OCI-LY7 (cell line): ENCODE data around the gene ATP8B4. TPM values are rescaled to one million over a fixed set of nuclear protein-coding genes. Genes with fewer than 3 reads are reported as not detected.

Experiments used
- BruUV-seq: library from RNA; stranded (reverse); fragments of 400-500 nt; replicated peaks from 2 replicates; lab custom pipeline; 2021; lab: Mats Ljungman, UMichigan
- CTCF ChIA-PET: fragments of 300-600 bp; sonication (Branson Sonifier 250); formaldehyde crosslinking; loops from one replicate; lab custom pipeline; 2022; ENCODE audit warnings: antibody characterized with exemption; ENCODE audit not compliant: unreplicated experiment; lab: Charles Lee
- POLR2A ChIA-PET: fragments of 300-600 bp; sonication (Branson Sonifier 250); formaldehyde crosslinking; loops from one replicate; lab custom pipeline; 2022; ENCODE audit warnings: antibody characterized with exemption; lab: Charles Lee
- DNase-seq: peaks from one replicate; pipeline ENCODE4 v3.0.0-alpha.2; 2015; ENCODE audit warnings: low spot score
- H2AFZ ChIP-seq: fragments of 200-600 bp; sonication (generic), shearing (Covaris generic); 2 replicates; pipeline ENCODE4 v1.6.1; 2014; ENCODE audit warnings: mild to moderate bottlenecking, antibody characterized with exemption, low read length, moderate library complexity
- H3K27ac ChIP-seq: fragments of 200-600 bp; sonication (generic); 2 replicates; pipeline ENCODE4 v1.5.1; 2014; ENCODE audit warnings: mixed run types, low read depth, mild to moderate bottlenecking, moderate library complexity, low read length, inconsistent platforms; ENCODE audit not compliant: poor library complexity, severe bottlenecking
- H3K36me3 ChIP-seq: fragments of 200-600 bp; sonication (generic); 2 replicates; pipeline ENCODE4 v1.6.1; 2014; ENCODE audit warnings: mild to moderate bottlenecking, antibody characterized with exemption, low read length, moderate library complexity, mixed read lengths; ENCODE audit not compliant: insufficient read depth
- H3K4me1 ChIP-seq: fragments of 200-600 bp; sonication (generic); 2 replicates; pipeline ENCODE4 v1.5.1; 2014; ENCODE audit warnings: mild to moderate bottlenecking, low read length; ENCODE audit not compliant: insufficient read depth, poor library complexity, severe bottlenecking
- H3K4me2 ChIP-seq: fragments of 200-600 bp; sonication (generic); 2 replicates; pipeline ENCODE4 v1.6.1; 2014; ENCODE audit warnings: mild to moderate bottlenecking, low read length
- H3K4me3 ChIP-seq: fragments of 200-600 bp; sonication (generic); 2 replicates; pipeline ENCODE4 v1.5.1; 2014; ENCODE audit warnings: mild to moderate bottlenecking, low read depth, low read length; ENCODE audit not compliant: poor library complexity, severe bottlenecking
- H3K79me2 ChIP-seq: fragments of 200-600 bp; sonication (generic); 2 replicates; pipeline ENCODE4 v1.6.1; 2016; ENCODE audit warnings: low read depth, mild to moderate bottlenecking, low read length, moderate library complexity, mixed read lengths; ENCODE audit not compliant: insufficient read depth
- H3K9me2 ChIP-seq: fragments of 200-600 bp; sonication (generic); 2 replicates; pipeline ENCODE4 v1.6.1; 2016; ENCODE audit warnings: mild to moderate bottlenecking, low read length, mixed read lengths; ENCODE audit not compliant: insufficient read depth
- H3K9me3 ChIP-seq: fragments of 200-600 bp; sonication (generic); 2 replicates; pipeline ENCODE4 v1.6.1; 2014; ENCODE audit warnings: mild to moderate bottlenecking, mixed run types, low read length, mixed read lengths
- H4K20me1 ChIP-seq: fragments of 200-600 bp; sonication (generic); 2 replicates; pipeline ENCODE4 v1.6.1; 2014; ENCODE audit warnings: mild to moderate bottlenecking, antibody characterized with exemption, low read length, moderate library complexity, mixed read lengths; ENCODE audit not compliant: insufficient read depth
- CTCF ChIP-seq: fragments of 200-600 bp; sonication (generic); conservative IDR thresholded peaks from 2 replicates; pipeline ENCODE4 v1.5.1; 2014; ENCODE audit warnings: mild to moderate bottlenecking, antibody characterized with exemption, low read length, moderate library complexity, mixed read lengths
- EZH2phosphoT487 ChIP-seq: fragments of 200-600 bp; sonication (generic); IDR thresholded peaks from 2 replicates; pipeline ENCODE4 v1.6.1; 2018; ENCODE audit warnings: low read depth, borderline replicate concordance, mild to moderate bottlenecking, mixed run types, antibody characterized with exemption, low read length, moderate library complexity, mixed read lengths
- intact Hi-C: fragments of 100-400 bp; cut with micrococcal nuclease; formaldehyde crosslinking; loops from one replicate; pipeline ENCODE4 v1.10.0; 2022; ENCODE audit not compliant: unreplicated experiment
- total RNA-seq, 2 experiments: library from RNA; depleted of rRNA in 1 of 2; stranded (reverse); fragments of >200 nt in 1 of 2; shearing (Covaris generic) in 1 of 2; gene quantifications; 2 replicates each; pipeline ENCODE4 v1.2.3, GENCODE V29; 2014 to 2022

The ATP8B4 gene
- total RNA-seq, 2 experiments from 2014 or later, result not detected

GRCh38 chr15:50110285-50110684, 8.7 kb downstream of the ATP8B4 start:
- Histone ChIP-seq H3K79me2 (no peaks in the 10 kb centered on the region), H3K4me1 (no peaks in the 10 kb centered on the region), H3K27ac (no peak overlapping the region), H3K4me3 (no peak overlapping the region), H3K9me2 (no peaks in the 10 kb centered on the region), H2AFZ (no peak overlapping the region), H3K36me3 (no peaks in the 10 kb centered on the region), H4K20me1 (no peaks in the 10 kb centered on the region), H3K9me3 (no peaks in the 10 kb centered on the region), H3K4me2 (no peak overlapping the region)
- no TSS peak for BruUV-seq
- TF ChIP-seq EZH2phosphoT487, result no peak
- TF ChIP-seq CTCF, result no peak
- no peak for DNase-seq
- CTCF ChIA-PET, result no interaction called here
- POLR2A ChIA-PET, result no interaction called here
- intact Hi-C loops, result no loop called here

- intact Hi-C loops, result no loop called here
- Histone ChIP-seq H3K9me2 (no peaks in the 10 kb centered on the region), H3K9me3 (no peaks in the 10 kb centered on the region), H4K20me1 (no peaks in the 10 kb centered on the region), H3K79me2 (no peaks in the 10 kb centered on the region), H3K4me3 (no peak overlapping the region), H3K4me2 (no peak overlapping the region), H3K36me3 (no peaks in the 10 kb centered on the region), H3K4me1 (no peaks in the 10 kb centered on the region), H2AFZ (no peak overlapping the region), H3K27ac (no peak overlapping the region)
- ChIA-PET CTCF (no interaction called here), POLR2A (interaction anchor here (0.6 kb wide), 1 partner anchor 194 kb away, joined by 3 read pairs; no protein-coding TSS in a partner anchor)
- no peak for DNase-seq
- no peak for TF ChIP-seq EZH2phosphoT487
- no peak for TF ChIP-seq CTCF
- no TSS peak for BruUV-seq
Observed at GRCh38 chr15:50109076-50109987, 9.7 kb downstream of the ATP8B4 start.

- Histone ChIP-seq H3K4me1 (no peaks in the 10 kb centered on the region), H3K4me2 (no peak overlapping the region), H3K36me3 (no peaks in the 10 kb centered on the region), H3K9me2 (no peaks in the 10 kb centered on the region), H3K27ac (no peak overlapping the region), H2AFZ (no peak overlapping the region), H4K20me1 (no peaks in the 10 kb centered on the region), H3K79me2 (no peaks in the 10 kb centered on the region), H3K4me3 (no peak overlapping the region), H3K9me3 (no peaks in the 10 kb centered on the region)
- CTCF ChIA-PET, result no interaction called here
- intact Hi-C loops, result no loop called here
- POLR2A ChIA-PET, result no interaction called here
- no peak for DNase-seq
- no TSS peak for BruUV-seq
- TF ChIP-seq EZH2phosphoT487 (no peak), CTCF (no peak)
Observed at GRCh38 chr15:50108461-50108860, 10.6 kb downstream of the ATP8B4 start.
